HepG2 (cell line): ENCODE measurements around the gene KANSL3. TPM values are rescaled to one million over a fixed set of nuclear protein-coding genes. Genes with fewer than 3 reads are reported as not detected.

ENCODE experiments used
- EHMT2 ChIP-seq: fragments of 200-600 bp; sonication (generic); IDR thresholded peaks from 2 replicates; pipeline ENCODE4 v1.7.0; 2017; ENCODE audit warnings: antibody characterized with exemption, low read depth, low read length, borderline replicate concordance
- MEIS1 ChIP-seq: sonication (generic); formaldehyde crosslinking; IDR thresholded peaks from 2 replicates; pipeline ENCODE4 v1.9.0; 2021; ENCODE audit warnings: mild to moderate bottlenecking, missing genetic modification reagents, moderate library complexity, borderline replicate concordance
- NFE2 ChIP-seq: sonication (generic); formaldehyde crosslinking; IDR thresholded peaks from 2 replicates; pipeline ENCODE4 v1.4.0; 2020; ENCODE audit warnings: missing genetic modification reagents
- NFIB ChIP-seq: sonication (generic); formaldehyde crosslinking; IDR thresholded peaks from 2 replicates; pipeline ENCODE4 v1.9.0; 2021; ENCODE audit warnings: missing genetic modification reagents, mild to moderate bottlenecking, borderline replicate concordance
- SETDB1 ChIP-seq: sonication (generic); formaldehyde crosslinking; IDR thresholded peaks from 2 replicates; pipeline ENCODE4 v1.5.1; 2020; ENCODE audit warnings: missing genetic modification reagents, mild to moderate bottlenecking, borderline replicate concordance
- SP2 ChIP-seq: sonication (generic); formaldehyde crosslinking; IDR thresholded peaks from 2 replicates; pipeline ENCODE4 v1.5.1; 2020; ENCODE audit warnings: mild to moderate bottlenecking, missing genetic modification reagents
- TMF1 ChIP-seq: sonication (generic); formaldehyde crosslinking; IDR thresholded peaks from 2 replicates; pipeline ENCODE4 v1.8.1; 2022; ENCODE audit warnings: low read depth, missing genetic modification reagents
- ZBTB42 ChIP-seq: sonication (generic); formaldehyde crosslinking; IDR thresholded peaks from 2 replicates; pipeline ENCODE4 v1.5.0; 2020; ENCODE audit warnings: mild to moderate bottlenecking, missing genetic modification reagents
- ZFP37 ChIP-seq: sonication (generic); formaldehyde crosslinking; IDR thresholded peaks from 2 replicates; pipeline ENCODE4 v1.4.0; 2020; ENCODE audit warnings: missing genetic modification reagents, borderline replicate concordance
- ZHX2 ChIP-seq, 2 experiments: sonication (generic) in 1 of 2; formaldehyde crosslinking in 1 of 2; IDR thresholded peaks; 2 replicates each; pipeline versions ENCODE4 v1.6.1 to v1.9.0; 2014 to 2022; ENCODE audit warnings: antibody characterized with exemption in 1 of 2, borderline replicate concordance in 1 of 2, inconsistent platforms in 1 of 2, low read depth in 1 of 2, missing genetic modification reagents in 1 of 2
- ZNF33A ChIP-seq: sonication (generic); formaldehyde crosslinking; IDR thresholded peaks from 2 replicates; pipeline ENCODE4 v1.5.1; 2020; ENCODE audit warnings: missing genetic modification reagents, mild to moderate bottlenecking, moderate library complexity, borderline replicate concordance
- ZNF556 ChIP-seq: sonication (generic); formaldehyde crosslinking; IDR thresholded peaks from 2 replicates; pipeline ENCODE4 v1.4.0; 2020; ENCODE audit warnings: mild to moderate bottlenecking, missing genetic modification reagents, borderline replicate concordance
- ZNF576 ChIP-seq: sonication (generic); formaldehyde crosslinking; IDR thresholded peaks from 2 replicates; pipeline ENCODE4 v1.4.0; 2020; ENCODE audit warnings: mild to moderate bottlenecking, missing genetic modification reagents
- polyA plus RNA-seq, 8 experiments: library from polyadenylated mRNA; depleted of rRNA in 3 of 8; stranded (reverse) in 7 of 8; unstranded in 1 of 8; fragments of >200 nt; fragmentation: Illumina TruSeq in 4 of 8; extraction: Trizol in 4 of 8; gene quantifications; 2 replicates each; pipeline versions ENCODE4 v1.2.1 to v1.2.3, GENCODE V29; 2011 to 2016; ENCODE audit warnings: low read depth in 4 of 8, missing spikeins in 1 of 8, mixed read lengths in 1 of 8; ENCODE audit not compliant: insufficient read depth in 1 of 8
- total RNA-seq, 5 experiments: library from RNA; depleted of rRNA; stranded (reverse); fragments of >200 nt; fragmentation: Illumina TruSeq; extraction: Trizol; gene quantifications; 2 replicates each; pipeline ENCODE4 v1.2.3, GENCODE V29; 2016; ENCODE audit warnings: low read depth in 1 of 5
- TF ChIP-seq, protein P1 (sequence below): sonication (generic); formaldehyde crosslinking; IDR thresholded peaks from 2 replicates; pipeline ENCODE4 v1.4.0; 2020; ENCODE audit warnings: low read depth, mild to moderate bottlenecking, missing genetic modification reagents
- TF ChIP-seq, protein P2 (sequence below): sonication (generic); formaldehyde crosslinking; IDR thresholded peaks from 2 replicates; pipeline ENCODE4 v1.4.0; 2020; ENCODE audit warnings: low read depth, missing genetic modification reagents

The KANSL3 gene
- total and polyA plus RNA-seq, 2 of the 13 experiments (the other 11 are each of a cell fraction or from before 2014, with no cell fraction given) = 20.8 to 37.3 TPM

DNA sequence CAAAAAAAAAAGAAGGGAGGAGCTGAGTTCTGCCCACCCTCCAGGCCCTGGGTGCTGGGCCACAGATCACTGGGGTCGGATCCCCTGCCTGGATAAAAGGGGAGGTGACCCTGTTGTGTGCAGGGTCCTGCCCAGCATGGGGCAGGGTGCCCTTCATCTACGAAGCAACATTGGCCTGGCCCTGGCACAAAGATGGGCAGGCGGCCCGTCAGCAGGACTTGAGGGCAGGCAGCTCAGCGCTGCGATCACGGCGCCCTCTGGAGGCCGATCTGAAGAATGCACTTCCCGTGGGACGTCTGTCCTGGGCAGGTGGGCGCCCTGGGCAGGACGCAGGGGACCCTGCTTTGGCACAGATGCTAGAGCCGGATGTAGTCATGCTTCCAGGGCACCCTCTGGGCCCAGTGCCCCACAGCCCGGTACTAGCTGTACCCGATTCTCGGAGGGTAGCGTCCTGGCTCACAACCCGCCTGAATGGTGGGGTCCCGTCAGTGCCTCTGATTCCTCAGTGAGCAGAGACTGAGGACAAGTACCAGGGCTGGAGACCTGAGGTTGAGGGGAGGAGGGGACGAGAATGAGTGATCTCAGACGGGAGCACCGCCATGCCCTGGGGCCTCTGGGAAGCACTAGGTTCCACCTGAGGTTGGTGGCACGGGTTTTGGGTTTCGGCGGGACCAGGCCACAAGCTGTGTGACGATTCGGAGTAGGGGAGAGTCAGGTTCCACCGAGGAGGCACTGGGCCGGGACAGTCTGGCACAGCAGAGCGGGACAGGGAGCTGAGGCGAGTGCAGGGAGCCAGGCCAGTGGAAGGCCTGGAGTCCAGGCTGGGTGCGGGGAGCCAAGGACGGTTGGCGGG is 83.6 kb downstream of the KANSL3 start (continued):
- TF ChIP-seq ZNF556 (no peak), EHMT2 (no peak), MEIS1 (CRISPR knock-in tag) (no peak), SP2 (no peak), ZNF576 (CRISPR knock-in tag) (0 out of 2 replicates have a peak, but pooled peaks have one; percentile 35), NFE2 (CRISPR knock-in tag) (no peak), ZFP37 (CRISPR knock-in tag) (no peak), SETDB1 (CRISPR knock-in tag) (no peak), TMF1 (CRISPR knock-in tag) (no peak), ZNF33A (CRISPR knock-in tag) (no peak), ZBTB42 (no peak), NFIB (CRISPR knock-in tag) (no peak), ZHX2 (IDR thresholded peaks at IDR 0.05; ENCODE audit: low read depth) (no peak), ZHX2 (CRISPR knock-in tag; IDR thresholded peaks at IDR 0.05; ENCODE audit: borderline replicate concordance) (no peak)
- TF ChIP-seq, protein P1, sequence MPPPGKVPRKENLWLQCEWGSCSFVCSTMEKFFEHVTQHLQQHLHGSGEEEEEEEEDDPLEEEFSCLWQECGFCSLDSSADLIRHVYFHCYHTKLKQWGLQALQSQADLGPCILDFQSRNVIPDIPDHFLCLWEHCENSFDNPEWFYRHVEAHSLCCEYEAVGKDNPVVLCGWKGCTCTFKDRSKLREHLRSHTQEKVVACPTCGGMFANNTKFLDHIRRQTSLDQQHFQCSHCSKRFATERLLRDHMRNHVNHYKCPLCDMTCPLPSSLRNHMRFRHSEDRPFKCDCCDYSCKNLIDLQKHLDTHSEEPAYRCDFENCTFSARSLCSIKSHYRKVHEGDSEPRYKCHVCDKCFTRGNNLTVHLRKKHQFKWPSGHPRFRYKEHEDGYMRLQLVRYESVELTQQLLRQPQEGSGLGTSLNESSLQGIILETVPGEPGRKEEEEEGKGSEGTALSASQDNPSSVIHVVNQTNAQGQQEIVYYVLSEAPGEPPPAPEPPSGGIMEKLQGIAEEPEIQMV (CRISPR knock-in tag) = no peak
- TF ChIP-seq, protein P2, sequence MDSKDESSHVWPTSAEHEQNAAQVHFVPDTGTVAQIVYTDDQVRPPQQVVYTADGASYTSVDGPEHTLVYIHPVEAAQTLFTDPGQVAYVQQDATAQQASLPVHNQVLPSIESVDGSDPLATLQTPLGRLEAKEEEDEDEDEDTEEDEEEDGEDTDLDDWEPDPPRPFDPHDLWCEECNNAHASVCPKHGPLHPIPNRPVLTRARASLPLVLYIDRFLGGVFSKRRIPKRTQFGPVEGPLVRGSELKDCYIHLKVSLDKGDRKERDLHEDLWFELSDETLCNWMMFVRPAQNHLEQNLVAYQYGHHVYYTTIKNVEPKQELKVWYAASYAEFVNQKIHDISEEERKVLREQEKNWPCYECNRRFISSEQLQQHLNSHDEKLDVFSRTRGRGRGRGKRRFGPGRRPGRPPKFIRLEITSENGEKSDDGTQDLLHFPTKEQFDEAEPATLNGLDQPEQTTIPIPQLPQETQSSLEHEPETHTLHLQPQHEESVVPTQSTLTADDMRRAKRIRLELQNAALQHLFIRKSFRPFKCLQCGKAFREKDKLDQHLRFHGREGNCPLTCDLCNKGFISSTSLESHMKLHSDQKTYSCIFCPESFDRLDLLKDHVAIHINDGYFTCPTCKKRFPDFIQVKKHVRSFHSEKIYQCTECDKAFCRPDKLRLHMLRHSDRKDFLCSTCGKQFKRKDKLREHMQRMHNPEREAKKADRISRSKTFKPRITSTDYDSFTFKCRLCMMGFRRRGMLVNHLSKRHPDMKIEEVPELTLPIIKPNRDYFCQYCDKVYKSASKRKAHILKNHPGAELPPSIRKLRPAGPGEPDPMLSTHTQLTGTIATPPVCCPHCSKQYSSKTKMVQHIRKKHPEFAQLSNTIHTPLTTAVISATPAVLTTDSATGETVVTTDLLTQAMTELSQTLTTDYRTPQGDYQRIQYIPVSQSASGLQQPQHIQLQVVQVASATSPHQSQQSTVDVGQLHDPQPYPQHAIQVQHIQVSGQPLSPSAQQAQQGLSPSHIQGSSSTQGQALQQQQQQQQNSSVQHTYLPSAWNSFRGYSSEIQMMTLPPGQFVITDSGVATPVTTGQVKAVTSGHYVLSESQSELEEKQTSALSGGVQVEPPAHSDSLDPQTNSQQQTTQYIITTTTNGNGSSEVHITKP (CRISPR knock-in tag) = no peak
